Nephron (organoid): Measurements from ENCODE around the gene UVRAG.
A peak's percentile ranks its signal among the peaks of the same experiment; 100 is the strongest.

ENCODE experiments used
- H3K27ac Mint-ChIP-seq, 3 experiments: 2 replicates each; pipeline ENCODE4 v1.8.0; 2020; ENCODE audit warnings: mixed read lengths in 3 of 3, mild to moderate bottlenecking in 2 of 3, moderate library complexity in 1 of 3
- H3K27me3 Mint-ChIP-seq: 2 replicates; pipeline ENCODE4 v1.8.0; 2021; ENCODE audit warnings: low read depth, mild to moderate bottlenecking, moderate library complexity, mixed read lengths
- H3K36me3 Mint-ChIP-seq: 2 replicates; pipeline ENCODE4 v1.8.0; 2020; ENCODE audit warnings: low read depth, mixed read lengths
- H3K4me1 Mint-ChIP-seq: 2 replicates; pipeline ENCODE4 v1.8.0; 2020; ENCODE audit warnings: mixed read lengths
- H3K4me3 Mint-ChIP-seq, 3 experiments: 2 replicates each; pipeline ENCODE4 v1.8.0; 2020; ENCODE audit warnings: mild to moderate bottlenecking in 3 of 3, mixed read lengths in 3 of 3, moderate library complexity in 2 of 3
- H3K9me3 Mint-ChIP-seq: 2 replicates; pipeline ENCODE4 v1.8.0; 2020; ENCODE audit warnings: mixed read lengths
- TF ChIP-seq, protein P1 (sequence below), 3 experiments: fragments of 200-600 bp; sonication (generic); IDR thresholded peaks; one replicate each; pipeline ENCODE4 v1.5.0; 2021; ENCODE audit warnings: antibody characterized with exemption in 3 of 3; ENCODE audit not compliant: unreplicated experiment in 3 of 3

UVRAG gene

DNA sequence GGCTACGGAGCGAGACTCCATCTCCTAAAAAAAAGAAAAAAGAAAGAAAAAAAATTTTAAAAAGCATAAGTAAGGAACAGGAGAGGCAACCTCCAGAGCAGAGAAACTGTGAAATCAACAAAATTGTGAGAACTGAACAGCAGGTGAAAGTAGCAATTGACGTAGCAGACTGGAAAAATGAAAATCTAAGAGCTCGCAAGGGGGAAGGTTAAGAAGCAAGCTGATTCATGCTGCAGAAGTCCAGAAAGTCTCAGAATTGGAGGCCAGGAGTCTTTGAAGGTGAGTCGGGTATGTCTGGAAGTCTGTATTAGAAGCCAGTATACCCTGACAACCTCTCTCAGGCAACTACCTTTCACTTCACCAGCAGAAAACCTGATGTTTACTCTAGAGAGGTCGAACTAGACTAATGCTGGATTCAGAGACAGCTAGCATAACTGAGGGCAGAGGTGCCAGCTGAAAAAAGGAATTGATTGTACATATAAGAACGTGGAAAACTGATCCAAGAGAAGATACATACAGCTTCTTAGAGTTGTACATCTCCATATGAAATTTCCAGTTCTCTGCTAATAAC lies 229.8 kb downstream of the UVRAG start:
- Mint-ChIP-seq H3K36me3 (peaks cover 40% of the 10 kb centered on the region), H3K9me3 (peaks cover 11% of the 10 kb centered on the region), H3K27me3 (no peaks in the 10 kb centered on the region), H3K4me3 (no peak overlapping the region), H3K4me1 (peaks cover 4% of the 10 kb centered on the region), H3K27ac (no peak overlapping the region)
- TF ChIP-seq, protein P1, sequence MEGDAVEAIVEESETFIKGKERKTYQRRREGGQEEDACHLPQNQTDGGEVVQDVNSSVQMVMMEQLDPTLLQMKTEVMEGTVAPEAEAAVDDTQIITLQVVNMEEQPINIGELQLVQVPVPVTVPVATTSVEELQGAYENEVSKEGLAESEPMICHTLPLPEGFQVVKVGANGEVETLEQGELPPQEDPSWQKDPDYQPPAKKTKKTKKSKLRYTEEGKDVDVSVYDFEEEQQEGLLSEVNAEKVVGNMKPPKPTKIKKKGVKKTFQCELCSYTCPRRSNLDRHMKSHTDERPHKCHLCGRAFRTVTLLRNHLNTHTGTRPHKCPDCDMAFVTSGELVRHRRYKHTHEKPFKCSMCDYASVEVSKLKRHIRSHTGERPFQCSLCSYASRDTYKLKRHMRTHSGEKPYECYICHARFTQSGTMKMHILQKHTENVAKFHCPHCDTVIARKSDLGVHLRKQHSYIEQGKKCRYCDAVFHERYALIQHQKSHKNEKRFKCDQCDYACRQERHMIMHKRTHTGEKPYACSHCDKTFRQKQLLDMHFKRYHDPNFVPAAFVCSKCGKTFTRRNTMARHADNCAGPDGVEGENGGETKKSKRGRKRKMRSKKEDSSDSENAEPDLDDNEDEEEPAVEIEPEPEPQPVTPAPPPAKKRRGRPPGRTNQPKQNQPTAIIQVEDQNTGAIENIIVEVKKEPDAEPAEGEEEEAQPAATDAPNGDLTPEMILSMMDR (IDR thresholded peaks at IDR 0.05; ENCODE audit: unreplicated experiment in 3 of 3) = no peak

DNA sequence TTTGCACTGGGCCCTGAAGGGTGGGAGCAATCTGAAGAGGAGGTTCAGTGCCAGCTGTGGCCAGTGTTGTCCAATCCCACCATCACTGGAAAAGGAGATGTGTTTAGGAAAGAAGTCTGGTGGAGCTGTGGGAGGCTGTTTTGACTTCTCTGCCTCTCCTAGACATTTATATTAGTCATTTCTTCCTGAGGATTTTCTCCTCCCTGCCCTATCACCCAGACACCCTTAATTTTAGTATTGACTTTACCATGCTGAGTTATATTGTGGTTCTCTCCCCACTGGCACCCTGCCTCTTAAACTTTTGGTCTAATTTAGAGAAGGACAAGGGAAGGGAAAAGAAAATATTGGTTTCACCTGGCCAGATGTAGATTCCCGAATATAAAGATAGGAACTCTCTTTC lies 232.2 kb downstream of the UVRAG start:
- no peaks in the 10 kb centered on the region for H3K27me3 Mint-ChIP-seq
- TF ChIP-seq, protein P1 (IDR thresholded peaks at IDR 0.05; ENCODE audit: unreplicated experiment in 3 of 3) = no peak
- no peak overlapping the region for H3K4me3 Mint-ChIP-seq
- peaks cover 11% of the 10 kb centered on the region for H3K9me3 Mint-ChIP-seq
- peaks cover 52% of the 10 kb centered on the region for H3K36me3 Mint-ChIP-seq
- peaks cover 4% of the 10 kb centered on the region for H3K4me1 Mint-ChIP-seq
- peak overlapping the region in 1 of 3 experiments; percentile 79 for H3K27ac Mint-ChIP-seq

DNA sequence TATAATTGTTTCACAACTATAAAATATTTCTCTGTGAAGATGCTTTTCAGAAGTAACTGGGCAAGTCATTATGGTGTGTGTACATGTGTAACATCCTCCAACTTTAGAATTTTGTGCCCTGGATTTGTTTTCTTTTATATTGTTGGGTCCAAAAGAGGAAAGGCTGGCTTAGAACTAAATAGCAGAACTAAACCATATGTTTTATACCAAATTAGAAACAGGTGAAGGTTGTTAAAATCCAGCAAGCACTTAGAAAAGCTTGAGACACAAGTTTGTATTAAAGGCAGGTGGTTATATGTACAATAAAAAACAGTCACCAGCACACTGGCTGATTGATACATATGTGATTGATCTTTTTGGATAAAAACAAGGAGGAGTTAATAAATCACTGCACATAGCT lies 232.8 kb downstream of the UVRAG start:
- Mint-ChIP-seq H3K4me3 (no peak overlapping the region), H3K27me3 (no peaks in the 10 kb centered on the region), H3K36me3 (peaks cover 57% of the 10 kb centered on the region), H3K27ac (peak overlapping the region in 1 of 3 experiments; percentile 79), H3K4me1 (peaks cover 4% of the 10 kb centered on the region), H3K9me3 (peaks cover 11% of the 10 kb centered on the region)
- TF ChIP-seq, protein P1 (IDR thresholded peaks at IDR 0.05; ENCODE audit: unreplicated experiment in 3 of 3) = no peak

DNA sequence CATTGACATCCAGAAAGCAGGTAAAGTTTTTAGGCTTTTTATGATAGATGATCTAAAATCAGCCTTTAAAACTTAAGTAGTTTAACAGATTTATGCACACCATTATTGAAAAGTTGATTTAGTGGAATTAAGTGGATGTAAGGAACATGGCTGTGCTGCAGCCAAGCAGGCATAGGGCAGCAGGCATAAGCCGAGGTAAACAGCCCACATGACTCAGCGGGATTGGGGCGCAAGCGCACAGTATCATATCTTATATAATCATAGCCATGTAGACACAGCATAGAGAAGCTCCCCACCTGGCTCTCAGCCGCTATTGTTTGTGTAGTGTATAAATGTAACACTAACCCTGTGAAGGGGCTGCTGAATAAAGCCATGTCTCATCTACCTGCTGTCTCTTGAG lies 233.8 kb downstream of the UVRAG start:
- H3K4me3 Mint-ChIP-seq = no peak overlapping the region
- peak overlapping the region in 1 of 3 experiments; percentile 79 for H3K27ac Mint-ChIP-seq
- TF ChIP-seq, protein P1 (IDR thresholded peaks at IDR 0.05; ENCODE audit: unreplicated experiment in 3 of 3) = no peak
- peaks cover 4% of the 10 kb centered on the region for H3K4me1 Mint-ChIP-seq
- H3K36me3 Mint-ChIP-seq = peaks cover 63% of the 10 kb centered on the region
- H3K27me3 Mint-ChIP-seq = no peaks in the 10 kb centered on the region
- peaks cover 11% of the 10 kb centered on the region for H3K9me3 Mint-ChIP-seq

DNA sequence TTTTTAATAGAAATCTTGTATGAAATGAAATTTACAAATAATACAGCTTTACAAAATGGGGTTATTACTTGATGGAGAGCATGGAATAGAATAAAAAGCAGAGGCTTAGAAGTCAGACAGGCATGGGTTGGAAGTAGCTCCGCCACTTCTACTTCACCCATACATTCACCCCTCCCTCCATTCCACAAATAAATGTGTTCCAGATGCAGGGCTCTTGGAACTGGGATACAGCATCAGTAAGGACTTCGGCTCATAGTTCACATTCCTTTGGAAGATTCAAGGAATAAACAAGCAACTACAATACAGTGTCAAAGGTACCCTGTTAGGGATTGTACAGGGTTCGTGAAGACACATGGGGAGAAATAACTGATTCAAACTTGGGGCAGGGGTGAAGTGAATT lies 234.5 kb downstream of the UVRAG start:
- H3K36me3 Mint-ChIP-seq = peaks cover 70% of the 10 kb centered on the region
- peaks cover 11% of the 10 kb centered on the region for H3K9me3 Mint-ChIP-seq
- peaks cover 4% of the 10 kb centered on the region for H3K4me1 Mint-ChIP-seq
- TF ChIP-seq, protein P1 (IDR thresholded peaks at IDR 0.05; ENCODE audit: unreplicated experiment in 3 of 3) = no peak
- H3K27ac Mint-ChIP-seq = no peak overlapping the region
- H3K27me3 Mint-ChIP-seq = no peaks in the 10 kb centered on the region
- H3K4me3 Mint-ChIP-seq = no peak overlapping the region

DNA sequence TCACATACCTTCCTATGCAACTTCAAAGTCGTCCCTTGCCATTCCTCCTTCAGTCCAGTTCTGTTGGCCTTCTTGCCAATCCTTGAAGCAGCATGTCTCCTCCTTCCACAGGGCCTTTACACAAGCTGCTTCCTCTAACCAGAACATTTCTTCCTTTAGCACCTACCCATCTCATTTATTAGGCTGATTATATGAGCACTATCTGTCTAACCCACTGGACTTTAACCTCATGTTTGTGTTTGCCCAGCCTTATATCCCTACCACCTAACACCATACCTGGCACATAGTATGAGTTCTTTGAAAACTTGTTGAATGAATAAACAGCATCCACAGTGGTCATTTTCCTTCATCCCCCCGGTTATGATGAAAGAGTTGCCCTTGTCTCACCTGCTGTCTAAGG lies 236.9 kb downstream of the UVRAG start:
- no peaks in the 10 kb centered on the region for H3K27me3 Mint-ChIP-seq
- peaks cover 11% of the 10 kb centered on the region for H3K9me3 Mint-ChIP-seq
- H3K27ac Mint-ChIP-seq = no peak overlapping the region
- peaks cover 4% of the 10 kb centered on the region for H3K4me1 Mint-ChIP-seq
- H3K4me3 Mint-ChIP-seq = no peak overlapping the region
- TF ChIP-seq, protein P1 (IDR thresholded peaks at IDR 0.05; ENCODE audit: unreplicated experiment in 3 of 3) = no peak
- peaks cover 74% of the 10 kb centered on the region for H3K36me3 Mint-ChIP-seq
